D721Med (cell line): ENCODE results near the gene GFER.
"Not testable (repeated sequence)": the region's sequence is repeated elsewhere in the genome, so short reads cannot be mapped to it uniquely, and the experiment has no call there.

Source experiments
- DNase-seq: peaks from one replicate; pipeline ENCODE4 v3.0.0; 2011; ENCODE audit warnings: low spot score; ENCODE audit not compliant: insufficient read length
- FAIRE-seq: peaks from 2 replicates; lab custom pipeline; 2011; peaks lifted over from hg19 to GRCh38; lab: Jason Lieb, UNC
- CTCF ChIP-seq: IDR thresholded peaks from 2 replicates; pipeline ENCODE4 v1.5.1; 2012; ENCODE audit warnings: mild to moderate bottlenecking, control low read depth; ENCODE audit not compliant: insufficient read depth; ENCODE audit errors: missing control alignments

GFER gene

DNA sequence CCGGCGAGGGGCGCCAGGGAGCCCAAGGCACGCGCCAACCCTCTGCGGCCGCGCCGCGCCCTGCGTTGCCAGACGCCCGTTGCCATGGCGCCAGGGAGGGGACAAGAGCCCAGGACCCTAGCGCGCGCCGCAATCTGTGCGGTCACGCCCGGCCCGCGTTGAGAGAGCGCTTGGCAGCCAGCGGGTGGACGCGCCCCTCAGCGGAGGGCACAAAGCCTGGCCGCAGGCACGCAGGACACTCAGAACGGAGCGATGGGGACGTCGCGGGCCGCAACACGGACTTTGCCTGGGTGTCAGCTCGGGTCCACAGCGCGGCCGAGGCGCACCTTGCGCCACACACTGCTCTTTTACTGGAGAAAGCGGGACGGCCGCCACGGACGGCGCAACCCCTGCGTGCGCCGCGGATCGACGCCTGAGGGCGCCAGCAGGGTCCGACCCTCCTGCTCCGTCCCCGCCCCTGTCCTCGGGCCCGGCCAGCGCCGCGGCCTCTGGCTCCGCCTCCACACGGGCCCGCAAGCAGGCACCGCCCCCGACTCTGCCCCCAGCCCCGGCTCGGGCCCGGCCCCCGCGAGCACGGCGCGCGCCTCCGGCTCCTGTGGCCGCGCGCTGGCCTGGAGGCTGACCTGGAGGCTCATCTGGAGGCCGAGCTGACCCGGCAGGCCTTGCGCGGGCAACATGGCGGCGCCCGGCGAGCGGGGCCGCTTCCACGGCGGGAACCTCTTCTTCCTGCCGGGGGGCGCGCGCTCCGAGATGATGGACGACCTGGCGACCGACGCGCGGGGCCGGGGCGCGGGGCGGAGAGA, at the start of gene GFER:
TSS of gene GFER (plus strand) at position 650 of the 803 bp plus-strand sequence. CDS start at position 676, 26 bp downstream.
- FAIRE-seq (no peak), DNase-seq (peak; percentile 99)
- peak; percentile 36 for TF ChIP-seq CTCF

DNA sequence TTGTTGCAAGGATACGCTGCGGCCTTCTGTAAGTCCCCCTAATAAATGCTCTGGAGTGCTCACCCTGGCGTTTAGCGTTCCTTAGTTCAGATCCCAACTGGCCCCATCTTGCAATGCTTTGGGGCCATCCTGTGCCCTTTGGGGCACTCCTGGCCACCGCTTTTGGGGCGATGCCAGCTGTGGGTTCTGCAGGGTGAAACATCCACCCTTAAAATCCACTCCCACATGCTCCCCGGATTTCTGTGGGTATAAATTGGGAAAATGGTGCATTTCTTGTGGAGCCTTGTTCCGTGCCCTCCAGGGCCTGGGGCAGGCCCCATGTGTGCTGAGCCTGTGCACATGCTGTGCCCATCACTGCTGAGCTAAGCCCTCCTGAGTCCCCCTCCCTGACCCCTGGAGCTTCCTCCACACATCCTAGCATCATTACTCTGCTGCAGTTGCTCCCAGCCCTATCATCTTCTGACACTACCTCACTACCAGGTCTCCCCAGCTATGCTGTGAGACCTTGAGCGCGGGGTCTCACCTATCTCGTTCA, 47.0 kb upstream of the GFER start:
- DNase-seq, result no peak
- no peak for TF ChIP-seq CTCF
- no peak for FAIRE-seq

GRCh38 chr16:1938316-1938715, 45.7 kb upstream of the GFER start:
- no peak for FAIRE-seq

GRCh38 chr16:1938910-1939309, 45.1 kb upstream of the GFER start:
- FAIRE-seq (no peak), DNase-seq (no peak)
- TF ChIP-seq CTCF, result no peak

More at GRCh38 chr16:1938316-1938715, 45.7 kb upstream of the GFER start:
- TF ChIP-seq CTCF, result no peak
- DNase-seq, result no peak

DNA sequence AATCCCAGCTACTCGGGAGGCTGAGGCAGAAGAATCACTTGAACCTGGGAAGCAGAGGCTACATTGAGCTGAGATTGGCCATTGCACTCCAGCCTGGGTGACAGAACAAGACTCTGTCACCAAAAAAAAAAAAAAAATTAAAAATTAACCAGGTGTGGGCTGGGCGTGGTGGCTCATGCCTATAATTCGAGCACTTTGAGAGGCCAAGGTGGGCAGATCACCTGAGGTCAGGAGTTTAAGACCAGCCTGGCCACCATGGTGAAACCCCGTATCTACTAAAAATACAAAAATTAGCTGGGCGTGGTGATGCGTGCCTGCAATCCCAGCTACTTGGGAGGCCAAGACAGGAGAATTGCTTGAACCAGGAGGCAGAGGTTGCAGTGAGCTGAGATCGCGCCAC, 44.2 kb upstream of the GFER start:
- not testable (repeated sequence) for FAIRE-seq, DNase-seq

DNA sequence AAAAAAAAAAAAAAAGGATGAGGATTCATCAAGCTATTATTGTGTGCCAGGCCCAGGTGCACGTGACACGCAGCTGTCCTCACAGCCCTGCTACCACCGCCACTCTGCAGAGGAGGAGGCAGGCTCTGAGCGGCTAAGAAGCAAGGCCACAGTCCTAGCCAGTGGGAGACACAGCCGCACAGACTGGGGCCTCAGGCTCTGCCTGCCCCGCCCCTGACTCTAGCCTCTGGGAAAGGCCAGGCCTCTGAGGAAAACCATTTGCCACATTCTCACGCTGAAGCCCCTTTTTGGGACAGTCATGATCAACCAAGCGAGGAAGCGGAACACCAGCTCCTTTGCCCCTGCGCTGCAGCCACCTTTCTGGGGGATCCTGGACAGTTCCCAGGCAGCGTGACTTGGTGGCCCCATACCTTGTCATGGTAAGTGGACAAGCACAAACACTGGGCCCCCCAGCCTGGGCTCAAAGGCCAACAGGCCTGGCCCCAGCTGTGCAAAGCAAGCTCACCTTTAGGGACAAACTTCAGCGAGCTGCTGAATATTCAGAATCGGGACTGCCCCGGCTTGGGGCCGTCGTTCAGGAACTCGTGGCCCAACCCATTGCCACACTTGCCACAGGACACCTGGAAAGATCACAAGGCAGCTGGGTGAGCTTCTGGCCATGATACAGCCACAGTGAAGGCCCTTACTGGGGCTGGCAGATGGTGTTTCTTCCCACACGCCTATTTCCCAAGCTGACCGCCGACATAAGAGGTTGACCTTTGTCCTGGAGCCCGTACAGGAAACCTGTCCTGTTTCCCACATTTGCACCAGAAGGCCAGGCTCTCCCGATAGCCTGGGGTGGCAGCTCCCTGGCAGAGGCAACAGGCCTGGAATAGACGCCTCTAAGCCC, 43.5 kb upstream of the GFER start:
- FAIRE-seq (no peak), DNase-seq (no peak)
- no peak for TF ChIP-seq CTCF
